Keratinocyte (primary cell): ENCODE results near the gene CBL. TPM values are rescaled to one million over a fixed set of nuclear protein-coding genes. Genes with fewer than 3 reads are reported as not detected.

Experiments
- DNase-seq: peaks from one replicate; pipeline ENCODE4 v3.0.0-alpha.2; 2011; ENCODE audit warnings: low read depth, missing footprints, low spot score
- FAIRE-seq: peaks from 2 replicates; lab custom pipeline; 2011; peaks lifted over from hg19 to GRCh38; lab: Jason Lieb, UNC
- H2AFZ ChIP-seq: 2 replicates; pipeline ENCODE4 v1.6.0; 2012; ENCODE audit warnings: low read length, control low read depth, inconsistent platforms; ENCODE audit not compliant: control insufficient read depth
- H3K27ac ChIP-seq: 2 replicates; pipeline ENCODE4 v1.5.1; 2011; ENCODE audit warnings: low read length; ENCODE audit not compliant: control insufficient read depth, insufficient read depth
- H3K27me3 ChIP-seq: 3 replicates; pipeline ENCODE4 v1.6.0; 2011; ENCODE audit warnings: low read length; ENCODE audit not compliant: control insufficient read depth, insufficient read depth; ENCODE audit errors: extremely low read depth
- H3K36me3 ChIP-seq, 2 experiments: 2 replicates in 1 of 2; 3 replicates in 1 of 2; pipeline ENCODE4 v1.5.1; 2011; ENCODE audit warnings: low read length in 2 of 2, mild to moderate bottlenecking in 1 of 2; ENCODE audit not compliant: control insufficient read depth in 2 of 2, insufficient read depth in 2 of 2; ENCODE audit errors: extremely low read depth in 1 of 2
- H3K4me1 ChIP-seq: 3 replicates; pipeline ENCODE4 v1.5.1; 2011; ENCODE audit warnings: low read length; ENCODE audit not compliant: control insufficient read depth, insufficient read depth; ENCODE audit errors: extremely low read depth
- H3K4me2 ChIP-seq: 3 replicates; pipeline ENCODE4 v1.6.0; 2011; ENCODE audit warnings: low read depth, low read length; ENCODE audit not compliant: control insufficient read depth, insufficient read depth; ENCODE audit errors: extremely low read depth
- H3K4me3 ChIP-seq, 3 experiments: fragments of 200-600 bp in 1 of 3; sonication (generic) in 1 of 3; 2 replicates in 2 of 3; 3 replicates in 1 of 3; pipeline ENCODE4 v1.5.1; 2011 to 2016; ENCODE audit warnings: low read length in 3 of 3, mild to moderate bottlenecking in 3 of 3, control low read depth in 2 of 3, inconsistent platforms in 1 of 3, low read depth in 1 of 3, mixed read lengths in 1 of 3, mixed run types in 1 of 3, moderate library complexity in 1 of 3; ENCODE audit not compliant: control insufficient read depth in 2 of 3, insufficient read depth in 2 of 3; ENCODE audit errors: extremely low read depth in 1 of 3
- H3K79me2 ChIP-seq: 2 replicates; pipeline ENCODE4 v1.6.0; 2012; ENCODE audit warnings: low read length; ENCODE audit not compliant: control insufficient read depth, insufficient read depth
- H3K9ac ChIP-seq: 3 replicates; pipeline ENCODE4 v1.6.0; 2011; ENCODE audit warnings: low read length; ENCODE audit not compliant: control insufficient read depth, insufficient read depth; ENCODE audit errors: extremely low read depth
- H3K9me1 ChIP-seq: 3 replicates; pipeline ENCODE4 v1.6.0; 2011; ENCODE audit warnings: low read length; ENCODE audit not compliant: control insufficient read depth, insufficient read depth; ENCODE audit errors: extremely low read depth
- H3K9me3 ChIP-seq: 2 replicates; pipeline ENCODE4 v1.5.1; 2012; ENCODE audit warnings: low read depth, low read length; ENCODE audit not compliant: control insufficient read depth
- H4K20me1 ChIP-seq: 3 replicates; pipeline ENCODE4 v1.6.0; 2011; ENCODE audit warnings: low read length; ENCODE audit not compliant: control insufficient read depth, insufficient read depth; ENCODE audit errors: extremely low read depth
- EZH2 ChIP-seq: IDR thresholded peaks from one replicate; pipeline ENCODE4 v1.6.1; 2012; ENCODE audit warnings: inconsistent platforms, mild to moderate bottlenecking, low read length, moderate library complexity
- dilution Hi-C: fragments of 300-500 bp; cut with MboI; formaldehyde crosslinking; loops from one replicate; pipeline ENCODE4 v1.7.0; 2020; ENCODE audit warnings: low sequenced_read_pairs; ENCODE audit not compliant: extremely low pct_ligation_motif_present
- polyA plus RNA-seq, 5 experiments: library from polyadenylated mRNA; depleted of rRNA in 3 of 5; stranded (reverse) in 3 of 5; stranded (forward) in 1 of 5; unstranded in 1 of 5; fragments of >200 nt; gene quantifications; 1 replicate in 1 of 5; 2 replicates in 3 of 5; 3 replicates in 1 of 5; pipeline versions ENCODE4 v1.2.1 to v1.2.3, GENCODE V29; 2011 to 2012; ENCODE audit warnings: missing spikeins in 2 of 5, low read depth in 1 of 5, low replicate concordance in 1 of 5
- TF ChIP-seq, protein P1 (sequence below), 3 experiments: IDR thresholded peaks in 1 of 3; conservative IDR thresholded peaks in 1 of 3; optimal IDR thresholded peaks in 1 of 3; 2 replicates in 2 of 3; 3 replicates in 1 of 3; pipeline versions ENCODE3 to v1.5.1; 2011; ENCODE audit warnings: low read length in 3 of 3, mild to moderate bottlenecking in 3 of 3, moderate library complexity in 2 of 3, control low read depth in 1 of 3, inconsistent platforms in 1 of 3; ENCODE audit not compliant: insufficient read depth in 2 of 3; ENCODE audit errors: extremely low read depth in 1 of 3

Gene CBL
- polyA plus RNA-seq, 1 donor (not counting 4 experiments of a cell fraction or from before 2014, with no cell fraction given), result 14.1 TPM

DNA sequence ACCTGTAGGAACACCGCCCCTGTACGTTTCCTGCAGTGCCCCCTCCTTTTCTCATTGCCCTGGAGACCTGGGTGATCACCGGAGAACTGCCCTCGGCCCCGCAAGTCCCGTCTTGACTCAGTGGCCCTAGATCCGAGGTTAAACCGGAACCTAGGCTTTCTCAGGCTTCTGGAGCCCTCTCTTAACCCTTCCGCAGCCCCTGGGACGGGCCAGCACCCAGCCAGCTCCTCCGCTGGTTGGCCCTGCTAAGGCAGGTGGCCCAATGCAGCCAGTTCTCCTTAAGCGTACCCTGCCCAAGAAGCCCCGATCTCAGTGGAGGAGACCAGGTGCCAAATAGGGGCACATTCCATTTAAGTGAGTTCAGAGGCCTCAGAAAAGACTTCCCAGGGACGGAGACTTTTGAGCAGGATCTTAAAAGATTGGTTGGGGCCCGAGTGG is 36.8 kb upstream of the CBL start:
- Histone ChIP-seq H3K9ac (peak overlapping the region; percentile 91), H3K9me3 (no peaks in the 10 kb centered on the region), H2AFZ (peak overlapping the region; percentile 93), H3K4me1 (peaks cover 36% of the 10 kb centered on the region), H3K79me2 (no peaks in the 10 kb centered on the region), H3K4me2 (peak overlapping the region; percentile 94), H3K9me1 (no peaks in the 10 kb centered on the region), H4K20me1 (no peaks in the 10 kb centered on the region), H3K27me3 (no peaks in the 10 kb centered on the region), H3K36me3 (no peaks in the 10 kb centered on the region), H3K27ac (peak overlapping the region; percentile 85), H3K4me3 (peak overlapping the region; percentile 59 to 88 (median 81))
- no peak for FAIRE-seq
- TF ChIP-seq, protein P1, sequence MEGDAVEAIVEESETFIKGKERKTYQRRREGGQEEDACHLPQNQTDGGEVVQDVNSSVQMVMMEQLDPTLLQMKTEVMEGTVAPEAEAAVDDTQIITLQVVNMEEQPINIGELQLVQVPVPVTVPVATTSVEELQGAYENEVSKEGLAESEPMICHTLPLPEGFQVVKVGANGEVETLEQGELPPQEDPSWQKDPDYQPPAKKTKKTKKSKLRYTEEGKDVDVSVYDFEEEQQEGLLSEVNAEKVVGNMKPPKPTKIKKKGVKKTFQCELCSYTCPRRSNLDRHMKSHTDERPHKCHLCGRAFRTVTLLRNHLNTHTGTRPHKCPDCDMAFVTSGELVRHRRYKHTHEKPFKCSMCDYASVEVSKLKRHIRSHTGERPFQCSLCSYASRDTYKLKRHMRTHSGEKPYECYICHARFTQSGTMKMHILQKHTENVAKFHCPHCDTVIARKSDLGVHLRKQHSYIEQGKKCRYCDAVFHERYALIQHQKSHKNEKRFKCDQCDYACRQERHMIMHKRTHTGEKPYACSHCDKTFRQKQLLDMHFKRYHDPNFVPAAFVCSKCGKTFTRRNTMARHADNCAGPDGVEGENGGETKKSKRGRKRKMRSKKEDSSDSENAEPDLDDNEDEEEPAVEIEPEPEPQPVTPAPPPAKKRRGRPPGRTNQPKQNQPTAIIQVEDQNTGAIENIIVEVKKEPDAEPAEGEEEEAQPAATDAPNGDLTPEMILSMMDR (optimal IDR thresholded peaks at IDR 0.05 in 1 of 3, IDR thresholded peaks at IDR 0.05 in 1 of 3, conservative IDR thresholded peaks at IDR 0.05 in 1 of 3; ENCODE audit: extremely low read depth in 1 of 3, insufficient read depth in 2 of 3, low read length in 3 of 3), result no peak
- TF ChIP-seq EZH2, result no peak
- dilution Hi-C loops, result no loop called here
- no peak for DNase-seq

DNA sequence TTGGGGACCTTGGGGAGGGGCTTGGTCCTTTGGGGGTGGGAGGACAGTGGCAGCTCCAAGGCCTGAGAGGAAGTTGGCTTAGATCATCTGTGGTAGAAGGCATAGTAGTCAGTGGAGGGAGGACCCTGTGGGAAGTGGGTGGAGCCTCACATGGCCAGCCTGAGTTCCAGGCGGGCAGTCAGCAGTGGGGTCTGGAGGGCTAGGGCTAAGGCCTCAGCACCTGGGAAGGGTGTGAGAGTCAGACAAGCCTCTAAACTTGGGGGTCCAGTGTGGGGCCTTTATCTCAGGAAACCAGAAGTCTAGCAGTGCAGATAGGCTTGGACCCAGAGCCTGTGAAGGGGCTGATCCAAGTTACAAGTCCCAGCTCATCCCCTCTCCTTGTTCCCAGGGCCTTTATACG is 33.6 kb upstream of the CBL start:
- TF ChIP-seq, protein P1 (optimal IDR thresholded peaks at IDR 0.05 in 1 of 3, IDR thresholded peaks at IDR 0.05 in 1 of 3, conservative IDR thresholded peaks at IDR 0.05 in 1 of 3; ENCODE audit: extremely low read depth in 1 of 3, insufficient read depth in 2 of 3, low read length in 3 of 3), result no peak
- TF ChIP-seq EZH2, result no peak
- no peaks in the 10 kb centered on the region for H3K27me3 ChIP-seq
- dilution Hi-C loops, result no loop called here
- DNase-seq (no peak), FAIRE-seq (no peak)
- H3K4me2 ChIP-seq, result no peak overlapping the region
- H3K9me3 ChIP-seq, result no peaks in the 10 kb centered on the region
- H3K9me1 ChIP-seq, result no peaks in the 10 kb centered on the region
- H3K27ac ChIP-seq, result no peak overlapping the region
- no peaks in the 10 kb centered on the region for H4K20me1 ChIP-seq
- H3K36me3 ChIP-seq, result peaks cover 0 to 6% of the 10 kb centered on the region in 2 experiments
- H3K4me3 ChIP-seq, result no peak overlapping the region
- no peaks in the 10 kb centered on the region for H3K79me2 ChIP-seq
- peaks cover 19% of the 10 kb centered on the region for H3K4me1 ChIP-seq
- H2AFZ ChIP-seq, result no peak overlapping the region
- no peak overlapping the region for H3K9ac ChIP-seq
